Keratinocyte (primary cell): ENCODE data around the gene INPP5A. TPM values are rescaled to one million over a fixed set of nuclear protein-coding genes. Genes with fewer than 3 reads are reported as not detected.

ENCODE experiments used
- DNase-seq: peaks from one replicate; pipeline ENCODE4 v3.0.0-alpha.2; 2011; ENCODE audit warnings: low read depth, missing footprints, low spot score
- FAIRE-seq: peaks from 2 replicates; lab custom pipeline; 2011; peaks lifted over from hg19 to GRCh38; lab: Jason Lieb, UNC
- H2AFZ ChIP-seq: 2 replicates; pipeline ENCODE4 v1.6.0; 2012; ENCODE audit warnings: low read length, control low read depth, inconsistent platforms; ENCODE audit not compliant: control insufficient read depth
- H3K27ac ChIP-seq: 2 replicates; pipeline ENCODE4 v1.5.1; 2011; ENCODE audit warnings: low read length; ENCODE audit not compliant: control insufficient read depth, insufficient read depth
- H3K27me3 ChIP-seq: 3 replicates; pipeline ENCODE4 v1.6.0; 2011; ENCODE audit warnings: low read length; ENCODE audit not compliant: control insufficient read depth, insufficient read depth; ENCODE audit errors: extremely low read depth
- H3K36me3 ChIP-seq, 2 experiments: 2 replicates in 1 of 2; 3 replicates in 1 of 2; pipeline ENCODE4 v1.5.1; 2011; ENCODE audit warnings: low read length in 2 of 2, mild to moderate bottlenecking in 1 of 2; ENCODE audit not compliant: control insufficient read depth in 2 of 2, insufficient read depth in 2 of 2; ENCODE audit errors: extremely low read depth in 1 of 2
- H3K4me1 ChIP-seq: 3 replicates; pipeline ENCODE4 v1.5.1; 2011; ENCODE audit warnings: low read length; ENCODE audit not compliant: control insufficient read depth, insufficient read depth; ENCODE audit errors: extremely low read depth
- H3K4me2 ChIP-seq: 3 replicates; pipeline ENCODE4 v1.6.0; 2011; ENCODE audit warnings: low read depth, low read length; ENCODE audit not compliant: control insufficient read depth, insufficient read depth; ENCODE audit errors: extremely low read depth
- H3K4me3 ChIP-seq, 3 experiments: fragments of 200-600 bp in 1 of 3; sonication (generic) in 1 of 3; 2 replicates in 2 of 3; 3 replicates in 1 of 3; pipeline ENCODE4 v1.5.1; 2011 to 2016; ENCODE audit warnings: low read length in 3 of 3, mild to moderate bottlenecking in 3 of 3, control low read depth in 2 of 3, inconsistent platforms in 1 of 3, low read depth in 1 of 3, mixed read lengths in 1 of 3, mixed run types in 1 of 3, moderate library complexity in 1 of 3; ENCODE audit not compliant: control insufficient read depth in 2 of 3, insufficient read depth in 2 of 3; ENCODE audit errors: extremely low read depth in 1 of 3
- H3K79me2 ChIP-seq: 2 replicates; pipeline ENCODE4 v1.6.0; 2012; ENCODE audit warnings: low read length; ENCODE audit not compliant: control insufficient read depth, insufficient read depth
- H3K9ac ChIP-seq: 3 replicates; pipeline ENCODE4 v1.6.0; 2011; ENCODE audit warnings: low read length; ENCODE audit not compliant: control insufficient read depth, insufficient read depth; ENCODE audit errors: extremely low read depth
- H3K9me1 ChIP-seq: 3 replicates; pipeline ENCODE4 v1.6.0; 2011; ENCODE audit warnings: low read length; ENCODE audit not compliant: control insufficient read depth, insufficient read depth; ENCODE audit errors: extremely low read depth
- H3K9me3 ChIP-seq: 2 replicates; pipeline ENCODE4 v1.5.1; 2012; ENCODE audit warnings: low read depth, low read length; ENCODE audit not compliant: control insufficient read depth
- H4K20me1 ChIP-seq: 3 replicates; pipeline ENCODE4 v1.6.0; 2011; ENCODE audit warnings: low read length; ENCODE audit not compliant: control insufficient read depth, insufficient read depth; ENCODE audit errors: extremely low read depth
- CTCF ChIP-seq, 3 experiments: IDR thresholded peaks in 1 of 3; conservative IDR thresholded peaks in 1 of 3; optimal IDR thresholded peaks in 1 of 3; 2 replicates in 2 of 3; 3 replicates in 1 of 3; pipeline versions ENCODE3 to v1.5.1; 2011; ENCODE audit warnings: low read length in 3 of 3, mild to moderate bottlenecking in 3 of 3, moderate library complexity in 2 of 3, control low read depth in 1 of 3, inconsistent platforms in 1 of 3; ENCODE audit not compliant: insufficient read depth in 2 of 3; ENCODE audit errors: extremely low read depth in 1 of 3
- EZH2 ChIP-seq: IDR thresholded peaks from one replicate; pipeline ENCODE4 v1.6.1; 2012; ENCODE audit warnings: inconsistent platforms, mild to moderate bottlenecking, low read length, moderate library complexity
- dilution Hi-C: fragments of 300-500 bp; cut with MboI; formaldehyde crosslinking; loops from one replicate; pipeline ENCODE4 v1.7.0; 2020; ENCODE audit warnings: low sequenced_read_pairs; ENCODE audit not compliant: extremely low pct_ligation_motif_present
- polyA plus RNA-seq, 5 experiments: library from polyadenylated mRNA; depleted of rRNA in 3 of 5; stranded (reverse) in 3 of 5; stranded (forward) in 1 of 5; unstranded in 1 of 5; fragments of >200 nt; gene quantifications; 1 replicate in 1 of 5; 2 replicates in 3 of 5; 3 replicates in 1 of 5; pipeline versions ENCODE4 v1.2.1 to v1.2.3, GENCODE V29; 2011 to 2012; ENCODE audit warnings: missing spikeins in 2 of 5, low read depth in 1 of 5, low replicate concordance in 1 of 5

Gene INPP5A
- polyA plus RNA-seq, 1 donor (not counting 4 experiments of a cell fraction or from before 2014, with no cell fraction given), result 11.2 TPM

DNA sequence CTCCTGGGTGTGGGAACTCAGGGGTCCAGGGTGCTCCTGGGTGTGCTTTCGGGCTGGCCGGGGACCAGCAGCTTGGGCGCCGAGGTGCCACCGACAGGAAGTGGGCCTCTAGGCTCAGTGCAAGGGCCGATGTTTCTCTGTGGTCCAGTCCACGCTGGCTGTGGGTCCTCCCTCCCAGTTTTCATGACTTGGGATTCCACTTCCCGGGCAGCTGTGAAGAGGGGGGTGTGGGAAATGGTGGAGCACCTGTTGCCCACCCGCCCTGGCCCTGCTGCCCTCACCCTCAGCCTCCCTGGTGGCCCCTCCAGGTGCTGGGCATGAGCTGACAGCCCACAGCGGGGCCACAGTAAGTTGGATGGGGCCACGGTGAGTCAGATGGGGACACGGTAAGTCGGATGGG lies 189.8 kb downstream of the INPP5A start:
- H3K27me3 ChIP-seq, result no peaks in the 10 kb centered on the region
- H3K36me3 ChIP-seq, result no peaks in the 10 kb centered on the region
- no peaks in the 10 kb centered on the region for H4K20me1 ChIP-seq
- H3K4me3 ChIP-seq, result no peak overlapping the region
- dilution Hi-C loops, result no loop called here
- no peaks in the 10 kb centered on the region for H3K9me1 ChIP-seq
- no peak overlapping the region for H3K9ac ChIP-seq
- no peak for FAIRE-seq
- no peak for DNase-seq
- no peaks in the 10 kb centered on the region for H3K4me1 ChIP-seq
- H3K79me2 ChIP-seq, result no peaks in the 10 kb centered on the region
- no peak overlapping the region for H2AFZ ChIP-seq
- H3K27ac ChIP-seq, result no peak overlapping the region
- no peak overlapping the region for H3K4me2 ChIP-seq
- TF ChIP-seq CTCF (optimal IDR thresholded peaks at IDR 0.05 in 1 of 3, IDR thresholded peaks at IDR 0.05 in 1 of 3, conservative IDR thresholded peaks at IDR 0.05 in 1 of 3; ENCODE audit: extremely low read depth in 1 of 3, insufficient read depth in 2 of 3, low read length in 3 of 3) (no peak), EZH2 (no peak)
- no peaks in the 10 kb centered on the region for H3K9me3 ChIP-seq

GRCh38 chr10:132728321-132728720 lies 190.7 kb downstream of the INPP5A start:
- Histone ChIP-seq H3K27me3 (no peaks in the 10 kb centered on the region), H2AFZ (no peak overlapping the region), H3K9me1 (no peaks in the 10 kb centered on the region), H3K4me3 (no peak overlapping the region), H3K4me1 (no peaks in the 10 kb centered on the region), H3K9me3 (no peaks in the 10 kb centered on the region), H3K4me2 (no peak overlapping the region), H3K36me3 (no peaks in the 10 kb centered on the region), H3K27ac (no peak overlapping the region), H4K20me1 (no peaks in the 10 kb centered on the region), H3K79me2 (no peaks in the 10 kb centered on the region), H3K9ac (no peak overlapping the region)
- DNase-seq, result no peak
- FAIRE-seq, result no peak
- TF ChIP-seq CTCF (optimal IDR thresholded peaks at IDR 0.05 in 1 of 3, IDR thresholded peaks at IDR 0.05 in 1 of 3, conservative IDR thresholded peaks at IDR 0.05 in 1 of 3; ENCODE audit: extremely low read depth in 1 of 3, insufficient read depth in 2 of 3, low read length in 3 of 3) (no peak), EZH2 (no peak)
- dilution Hi-C loops, result no loop called here
